Activated CD4-positive, alpha-beta memory T cell treated with anti-CD3 and anti-CD28 coated beads for 36 hours (primary cell): ENCODE data around the gene MACF1. TPM values are rescaled to one million over a fixed set of nuclear protein-coding genes. Genes with fewer than 3 reads are reported as not detected.

ENCODE experiments used
- CTCF ChIA-PET: fragments of 350-600 bp; sonication (Branson Sonifier 250); formaldehyde crosslinking; loops from one replicate; lab custom pipeline; 2021; ENCODE audit warnings: antibody characterized with exemption, inconsistent platforms; lab: Charles Lee
- POLR2A ChIA-PET: fragments of 350-600 bp; sonication (Branson Sonifier 250); formaldehyde crosslinking; loops from one replicate; lab custom pipeline; 2021; ENCODE audit warnings: antibody characterized with exemption; lab: Charles Lee
- DNase-seq: peaks from one replicate; pipeline ENCODE4 v3.0.0-alpha.2; 2020
- H3K27ac Mint-ChIP-seq: one replicate; pipeline ENCODE4 v1.8.0; 2021; ENCODE audit warnings: mixed read lengths
- H3K27me3 Mint-ChIP-seq: one replicate; pipeline ENCODE4 v1.8.0; 2021; ENCODE audit warnings: mixed read lengths
- H3K36me3 Mint-ChIP-seq: one replicate; pipeline ENCODE4 v1.8.0; 2021; ENCODE audit warnings: mixed read lengths
- H3K4me1 Mint-ChIP-seq: one replicate; pipeline ENCODE4 v1.8.0; 2021; ENCODE audit warnings: low read depth, mixed read lengths
- H3K4me3 Mint-ChIP-seq: one replicate; pipeline ENCODE4 v1.8.0; 2021; ENCODE audit warnings: mild to moderate bottlenecking, mixed read lengths
- H3K9me3 Mint-ChIP-seq: one replicate; pipeline ENCODE4 v1.8.0; 2021; ENCODE audit warnings: mixed read lengths
- intact Hi-C: fragments of 100-400 bp; cut with micrococcal nuclease; formaldehyde crosslinking; loops from one replicate; pipeline ENCODE4 v1.15.1; 2023
- total RNA-seq, 2 experiments: library from RNA; stranded (reverse); gene quantifications; one replicate each; pipeline ENCODE4 v1.2.3, GENCODE V29; 2021

The MACF1 gene
- total RNA-seq, 2 experiments from 2014 or later, result 239 to 240 TPM

GRCh38 chr1:39317910-39318633 is 113.6 kb downstream of the MACF1 start:
- Mint-ChIP-seq H3K9me3 (no peaks in the 10 kb centered on the region), H3K27ac (peak overlapping the region; percentile 21), H3K27me3 (no peaks in the 10 kb centered on the region), H3K4me1 (peaks cover 21% of the 10 kb centered on the region), H3K4me3 (no peak overlapping the region), H3K36me3 (peaks cover 73% of the 10 kb centered on the region)
- intact Hi-C loops, result no loop called here
- no peak for DNase-seq
- CTCF ChIA-PET, result interaction anchor here (1.0 to 1.3 kb wide), 3 partner anchors 12 to 126 kb away, joined by 3 to 4 read pairs (median 4); no protein-coding TSS in a partner anchor
- POLR2A ChIA-PET, result no interaction called here

GRCh38 chr1:39321979-39322378 is 117.5 kb downstream of the MACF1 start:
- Mint-ChIP-seq H3K9me3 (no peaks in the 10 kb centered on the region), H3K27me3 (no peaks in the 10 kb centered on the region), H3K36me3 (peaks cover 58% of the 10 kb centered on the region), H3K27ac (peak overlapping the region; percentile 69), H3K4me1 (peaks cover 24% of the 10 kb centered on the region), H3K4me3 (no peak overlapping the region)
- no peak for DNase-seq
- POLR2A ChIA-PET, result no interaction called here
- CTCF ChIA-PET, result no interaction called here
- intact Hi-C loops, result no loop called here

DNA sequence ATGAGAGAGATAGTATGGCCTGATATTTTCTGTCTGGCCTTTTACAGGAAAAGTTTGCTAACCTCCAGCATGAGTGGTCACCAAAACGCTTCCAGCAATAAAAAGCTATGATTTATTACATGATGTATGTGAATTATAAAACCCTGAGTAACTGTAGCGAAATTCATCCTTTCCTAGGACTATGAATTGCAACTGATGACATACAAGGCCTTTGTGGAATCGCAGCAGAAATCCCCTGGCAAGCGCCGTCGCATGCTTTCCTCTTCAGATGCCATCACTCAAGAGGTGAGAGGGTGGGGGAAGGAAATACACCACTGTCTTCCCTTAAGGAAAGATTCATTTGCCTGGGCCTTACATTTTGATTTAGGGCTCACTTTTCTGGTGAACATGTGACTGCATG is 117.9 kb downstream of the MACF1 start:
- H3K27me3 Mint-ChIP-seq, result no peaks in the 10 kb centered on the region
- ChIA-PET POLR2A (no interaction called here), CTCF (no interaction called here)
- H3K36me3 Mint-ChIP-seq, result peaks cover 58% of the 10 kb centered on the region
- no peak for DNase-seq
- no peak overlapping the region for H3K4me3 Mint-ChIP-seq
- H3K27ac Mint-ChIP-seq, result no peak overlapping the region
- peaks cover 29% of the 10 kb centered on the region for H3K4me1 Mint-ChIP-seq
- intact Hi-C loops, result no loop called here
- no peaks in the 10 kb centered on the region for H3K9me3 Mint-ChIP-seq

- peaks cover 53% of the 10 kb centered on the region for H3K36me3 Mint-ChIP-seq
- H3K27me3 Mint-ChIP-seq, result no peaks in the 10 kb centered on the region
- CTCF ChIA-PET, result interaction anchor here (1.1 kb wide), 1 partner anchor 67 kb away, joined by 3 read pairs; no protein-coding TSS in a partner anchor
Observed at GRCh38 chr1:39324888-39325287, 120.4 kb downstream of the MACF1 start.

DNA sequence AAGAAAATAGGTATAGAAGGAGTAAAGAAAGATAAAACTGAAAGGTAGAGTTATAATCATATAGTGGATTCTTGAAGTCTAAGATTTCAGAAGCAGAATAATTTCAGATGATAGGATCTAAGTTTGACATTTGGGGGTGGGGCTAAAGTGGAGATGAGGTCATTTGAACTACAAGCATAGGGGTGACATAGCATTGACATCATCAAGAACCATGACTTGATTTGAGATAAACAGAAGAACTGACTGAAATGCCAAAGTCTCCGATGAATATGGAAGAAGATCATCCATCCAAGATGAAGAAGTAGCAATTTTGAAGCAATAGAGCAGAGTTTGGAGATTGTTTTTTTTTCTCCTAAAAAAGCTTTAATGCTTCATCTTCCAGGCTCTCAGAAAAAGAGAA is 122.3 kb downstream of the MACF1 start:
- Mint-ChIP-seq H3K27me3 (no peaks in the 10 kb centered on the region), H3K9me3 (no peaks in the 10 kb centered on the region), H3K27ac (peak overlapping the region; percentile 79), H3K4me1 (peaks cover 32% of the 10 kb centered on the region), H3K36me3 (peaks cover 50% of the 10 kb centered on the region), H3K4me3 (no peak overlapping the region)
- intact Hi-C loops, result no loop called here
- POLR2A ChIA-PET, result interaction anchor here (0.5 kb wide), 1 partner anchor 88 kb away, joined by 3 read pairs; no protein-coding TSS in a partner anchor
- no peak for DNase-seq
- CTCF ChIA-PET, result no interaction called here

More at GRCh38 chr1:39324888-39325287, 120.4 kb downstream of the MACF1 start:
- POLR2A ChIA-PET, result no interaction called here
- Mint-ChIP-seq H3K4me3 (no peak overlapping the region), H3K27ac (no peak overlapping the region), H3K9me3 (no peaks in the 10 kb centered on the region), H3K4me1 (peaks cover 37% of the 10 kb centered on the region)
- no peak for DNase-seq
- intact Hi-C loops, result no loop called here

DNA sequence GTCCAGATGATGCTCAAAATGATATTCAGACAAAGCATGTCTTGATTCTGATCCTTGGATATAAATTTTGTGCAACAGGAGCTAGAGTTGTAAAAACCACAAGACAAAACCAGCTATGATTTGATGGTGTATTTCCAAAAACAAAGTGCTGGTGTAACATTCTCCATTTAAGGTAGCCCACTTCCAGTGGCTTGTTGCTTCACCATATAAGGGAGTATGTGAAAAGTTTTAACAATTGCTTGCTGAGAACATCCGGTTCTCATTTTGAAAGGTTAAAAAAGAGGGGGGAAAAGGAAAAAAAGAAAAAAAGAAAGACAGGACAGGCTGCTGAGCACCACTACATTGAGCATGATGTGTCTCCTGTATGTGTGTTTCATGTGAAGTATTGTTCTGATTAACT is 123.6 kb downstream of the MACF1 start:
- intact Hi-C loops, result loop anchor here (2.0 kb wide), 1 partner anchor 135 kb away; no protein-coding TSS in a partner anchor
- H3K27ac Mint-ChIP-seq, result peak overlapping the region; percentile 79
- no peak for DNase-seq
- peaks cover 40% of the 10 kb centered on the region for H3K4me1 Mint-ChIP-seq
- ChIA-PET POLR2A (no interaction called here), CTCF (interaction anchor here (1.3 to 2.1 kb wide), 3 partner anchors 82 to 210 kb away, joined by 4 to 8 read pairs (median 5); no protein-coding TSS in a partner anchor)
- peak overlapping the region; percentile 7 for H3K4me3 Mint-ChIP-seq
- no peaks in the 10 kb centered on the region for H3K9me3 Mint-ChIP-seq
- H3K27me3 Mint-ChIP-seq, result no peaks in the 10 kb centered on the region
- peaks cover 52% of the 10 kb centered on the region for H3K36me3 Mint-ChIP-seq

DNA sequence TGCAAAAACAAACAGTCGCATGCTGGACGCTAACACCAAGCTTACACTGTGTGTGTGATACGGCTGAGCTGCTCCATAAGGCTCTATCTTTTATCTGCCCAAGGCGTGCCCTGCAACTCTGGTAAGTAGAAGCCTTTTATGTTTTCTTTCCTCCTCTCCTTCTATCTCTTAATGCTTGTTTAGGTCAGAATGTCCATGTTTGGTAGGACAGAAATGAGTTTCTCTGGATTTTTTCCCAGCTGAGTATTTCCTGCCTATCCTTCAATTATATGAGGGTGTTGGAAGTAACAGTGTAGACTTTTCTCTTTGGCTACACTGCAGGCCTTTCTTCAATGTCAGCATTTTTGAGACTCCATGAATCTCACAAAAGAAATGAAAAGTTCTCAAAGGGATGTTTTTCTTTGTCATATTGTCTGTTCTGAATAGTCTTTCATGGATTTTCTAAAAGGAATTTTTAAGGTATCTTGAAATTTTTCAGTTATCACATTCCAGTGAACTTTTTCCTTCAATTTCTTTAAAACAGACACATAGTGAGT is 124.2 kb downstream of the MACF1 start:
- ChIA-PET POLR2A (no interaction called here), CTCF (interaction anchor here (1.3 to 2.1 kb wide), 2 partner anchors 82 to 210 kb away, joined by 4 to 8 read pairs; no protein-coding TSS in a partner anchor)
- Mint-ChIP-seq H3K27me3 (no peaks in the 10 kb centered on the region), H3K27ac (no peak overlapping the region), H3K4me3 (no peak overlapping the region), H3K9me3 (no peaks in the 10 kb centered on the region), H3K36me3 (peaks cover 53% of the 10 kb centered on the region), H3K4me1 (peaks cover 43% of the 10 kb centered on the region)
- DNase-seq, result no peak
- intact Hi-C loops, result loop anchor here (2.0 kb wide), 1 partner anchor 136 kb away; no protein-coding TSS in a partner anchor

GRCh38 chr1:39331647-39332046 is 127.2 kb downstream of the MACF1 start:
- Mint-ChIP-seq H3K27ac (peak overlapping the region; percentile 57), H3K4me1 (peaks cover 59% of the 10 kb centered on the region), H3K36me3 (peaks cover 56% of the 10 kb centered on the region), H3K4me3 (no peak overlapping the region), H3K27me3 (no peaks in the 10 kb centered on the region), H3K9me3 (no peaks in the 10 kb centered on the region)
- ChIA-PET CTCF (interaction anchor here (1.9 to 2.4 kb wide), 2 partner anchors 139 to 233 kb away, joined by 5 read pairs; no protein-coding TSS in a partner anchor), POLR2A (no interaction called here)
- intact Hi-C loops, result no loop called here
- no peak for DNase-seq

GRCh38 chr1:39332291-39332690 is 127.8 kb downstream of the MACF1 start:
- CTCF ChIA-PET, result interaction anchor here (1.9 kb wide), 1 partner anchor 234 kb away, joined by 5 read pairs; no protein-coding TSS in a partner anchor
- no peak for DNase-seq
- peaks cover 56% of the 10 kb centered on the region for H3K36me3 Mint-ChIP-seq
- H3K27ac Mint-ChIP-seq, result peak overlapping the region; percentile 57
- intact Hi-C loops, result no loop called here
- no peak overlapping the region for H3K4me3 Mint-ChIP-seq
- H3K9me3 Mint-ChIP-seq, result no peaks in the 10 kb centered on the region
- POLR2A ChIA-PET, result no interaction called here
- no peaks in the 10 kb centered on the region for H3K27me3 Mint-ChIP-seq
- peaks cover 53% of the 10 kb centered on the region for H3K4me1 Mint-ChIP-seq

DNA sequence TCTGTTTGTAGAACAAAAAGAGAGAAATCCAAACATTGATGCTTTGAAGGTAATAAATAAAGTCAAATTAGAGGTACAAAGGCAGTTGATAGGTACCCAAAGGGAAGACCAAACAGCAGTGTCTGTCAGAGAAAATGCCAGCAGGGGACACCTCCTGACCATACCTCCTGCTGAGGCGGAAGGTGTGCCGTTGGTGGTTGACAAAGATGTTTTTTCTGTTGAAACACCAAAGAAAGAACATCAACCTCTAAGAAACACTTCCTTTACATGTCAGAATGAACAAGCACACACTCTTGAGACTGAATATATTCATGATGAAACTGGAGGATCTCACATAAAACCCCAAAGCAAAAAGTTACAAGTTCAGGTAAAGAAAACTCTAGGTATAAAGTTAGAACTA is 128.3 kb downstream of the MACF1 start:
- Mint-ChIP-seq H3K9me3 (no peaks in the 10 kb centered on the region), H3K27ac (peak overlapping the region; percentile 57), H3K4me3 (no peak overlapping the region), H3K4me1 (peaks cover 47% of the 10 kb centered on the region), H3K36me3 (peaks cover 52% of the 10 kb centered on the region), H3K27me3 (no peaks in the 10 kb centered on the region)
- intact Hi-C loops, result no loop called here
- DNase-seq, result no peak
- ChIA-PET POLR2A (no interaction called here), CTCF (interaction anchor here (1.9 kb wide), 1 partner anchor 234 kb away, joined by 5 read pairs; no protein-coding TSS in a partner anchor)

- H3K4me1 Mint-ChIP-seq, result peaks cover 43% of the 10 kb centered on the region
- H3K4me3 Mint-ChIP-seq, result no peak overlapping the region
- H3K9me3 Mint-ChIP-seq, result no peaks in the 10 kb centered on the region
- intact Hi-C loops, result no loop called here
- no peak for DNase-seq
- peak overlapping the region; percentile 57 for H3K27ac Mint-ChIP-seq
- no peaks in the 10 kb centered on the region for H3K27me3 Mint-ChIP-seq
- peaks cover 52% of the 10 kb centered on the region for H3K36me3 Mint-ChIP-seq
- POLR2A ChIA-PET, result no interaction called here
- CTCF ChIA-PET, result interaction anchor here (1.9 kb wide), 1 partner anchor 235 kb away, joined by 5 read pairs; no protein-coding TSS in a partner anchor
Observed at GRCh38 chr1:39333296-39333695, 128.8 kb downstream of the MACF1 start.

GRCh38 chr1:39335216-39335615 is 130.7 kb downstream of the MACF1 start:
- Mint-ChIP-seq H3K27me3 (no peaks in the 10 kb centered on the region), H3K9me3 (no peaks in the 10 kb centered on the region), H3K36me3 (peaks cover 57% of the 10 kb centered on the region), H3K27ac (peak overlapping the region; percentile 24), H3K4me3 (no peak overlapping the region), H3K4me1 (peaks cover 31% of the 10 kb centered on the region)
- no peak for DNase-seq
- ChIA-PET POLR2A (no interaction called here), CTCF (no interaction called here)
- intact Hi-C loops, result no loop called here
